ENCODE results near the gene TULP4.
"Not testable (repeated sequence)": the region's sequence is repeated elsewhere in the genome, so short reads cannot be mapped to it uniquely, and the experiment has no call there.

The TULP4 gene

DNA sequence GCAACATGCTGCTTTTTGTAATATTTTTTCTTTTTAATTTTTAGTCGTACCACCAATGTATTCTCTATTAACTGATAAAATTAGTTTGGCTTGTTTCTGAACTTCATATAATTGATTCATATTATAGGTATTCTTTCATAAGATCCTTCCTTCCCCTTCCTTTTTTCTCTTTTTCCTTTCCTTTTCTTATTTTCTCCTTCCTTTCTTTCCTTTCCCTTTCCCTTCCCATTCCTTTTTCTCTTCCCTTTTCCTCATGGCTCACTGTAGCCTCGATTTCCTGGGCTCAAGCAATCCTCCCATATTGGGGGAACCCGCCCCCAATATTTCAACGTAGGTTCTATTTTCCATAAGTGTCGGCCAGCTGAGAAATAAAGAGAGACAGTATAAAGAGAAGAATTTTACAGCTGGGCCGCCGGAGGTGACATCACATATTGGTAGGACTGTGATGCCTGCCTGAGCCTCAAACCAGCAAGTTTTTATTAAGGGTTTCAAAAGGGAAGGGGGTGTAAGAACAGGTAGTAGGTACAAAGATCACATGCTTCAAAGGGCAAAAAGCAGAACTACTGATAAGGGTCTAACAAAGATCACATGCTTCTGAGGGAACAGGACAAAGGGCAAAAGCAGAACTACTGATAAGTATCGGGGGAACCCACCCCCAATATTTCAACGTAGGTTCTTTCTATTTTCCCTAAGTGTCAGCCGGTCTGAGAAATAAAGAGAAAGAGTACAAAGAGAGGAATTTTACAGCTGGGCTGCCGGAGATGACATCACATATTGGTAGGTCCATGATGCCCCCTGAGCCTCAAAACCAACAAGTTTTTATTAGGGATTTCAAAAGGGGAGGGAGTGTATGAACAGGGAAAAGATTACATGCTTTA is 16.1 kb upstream of the TULP4 start:
- not testable (repeated sequence) for DNase-seq

- DNase-seq: not testable (repeated sequence)
Measured at GRCh38 chr6:158296854-158297324, 15.4 kb upstream of the TULP4 start.

GRCh38 chr6:158297657-158298056 is 14.6 kb upstream of the TULP4 start:
- DNase-seq: not testable (repeated sequence)

- peak in 1 of 2 donors; percentile 29 for DNase-seq
Measured at GRCh38 chr6:158300306-158301143, 11.7 kb upstream of the TULP4 start.

- DNase-seq: not testable (repeated sequence)
Measured at GRCh38 chr6:158301561-158301960, 10.7 kb upstream of the TULP4 start.

DNA sequence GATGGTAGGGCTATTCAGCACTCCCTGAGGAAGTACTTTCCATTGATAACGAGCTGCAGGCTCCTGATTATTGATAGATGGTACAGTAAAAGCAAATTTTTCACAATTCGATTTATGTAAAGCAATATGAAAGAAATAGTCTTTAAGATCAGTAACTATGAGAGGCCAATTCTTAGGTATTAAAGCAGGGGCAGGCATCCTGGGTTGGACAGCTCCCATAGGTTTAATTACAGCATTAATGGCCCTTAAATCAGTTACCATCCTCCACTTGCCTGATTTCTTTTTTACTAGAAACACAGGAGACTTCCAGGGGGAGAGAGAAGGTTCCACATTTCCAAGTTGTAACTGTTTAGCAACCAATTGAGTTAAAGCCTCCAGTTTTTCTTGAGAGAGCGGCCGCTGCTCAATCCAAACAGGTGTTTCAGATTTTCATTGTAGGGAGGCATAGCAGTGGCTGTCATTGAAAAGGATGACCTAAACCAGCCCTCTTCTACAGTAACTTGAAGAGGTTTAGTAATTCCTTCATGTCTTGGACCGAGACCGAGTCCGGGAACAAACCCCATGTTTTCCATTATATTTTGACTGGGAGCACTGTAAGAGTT is 10.0 kb upstream of the TULP4 start:
- not testable (repeated sequence) for DNase-seq

- no peak for DNase-seq
Measured at GRCh38 chr6:158303210-158303731, 9.0 kb upstream of the TULP4 start.

GRCh38 chr6:158304254-158304653 is 8.0 kb upstream of the TULP4 start:
- DNase-seq: no peak

- DNase-seq: no peak
Measured at GRCh38 chr6:158309814-158310213, 2.5 kb upstream of the TULP4 start.

- DNase-seq: no peak
Measured at GRCh38 chr6:158311193-158311592, 1.1 kb upstream of the TULP4 start.

GRCh38 chr6:158311626-158312025 is 639 bp upstream of the TULP4 start:
- DNase-seq: no peak

- DNase-seq: no peak
Measured at GRCh38 chr6:158312672-158313397, 570 bp downstream of the TULP4 start.

DNA sequence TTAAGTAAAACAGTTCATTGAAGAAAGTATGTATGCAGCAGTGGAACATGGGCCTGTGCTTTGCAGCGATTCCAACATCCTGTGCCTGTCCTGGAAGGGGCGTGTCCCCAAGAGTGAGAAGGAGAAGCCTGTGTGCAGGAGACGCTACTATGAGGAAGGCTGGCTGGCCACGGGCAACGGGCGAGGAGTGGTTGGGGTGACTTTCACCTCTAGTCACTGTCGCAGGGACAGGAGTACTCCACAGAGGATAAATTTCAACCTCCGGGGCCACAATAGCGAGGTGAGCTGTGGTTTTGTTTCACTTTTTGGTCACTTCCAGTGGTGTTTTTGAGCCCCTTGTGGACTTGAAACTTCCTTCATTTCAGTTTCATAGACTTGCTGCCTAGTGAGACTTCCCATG is 1.7 kb downstream of the TULP4 start:
- DNase-seq: peak; percentile 47 to 50

DNA sequence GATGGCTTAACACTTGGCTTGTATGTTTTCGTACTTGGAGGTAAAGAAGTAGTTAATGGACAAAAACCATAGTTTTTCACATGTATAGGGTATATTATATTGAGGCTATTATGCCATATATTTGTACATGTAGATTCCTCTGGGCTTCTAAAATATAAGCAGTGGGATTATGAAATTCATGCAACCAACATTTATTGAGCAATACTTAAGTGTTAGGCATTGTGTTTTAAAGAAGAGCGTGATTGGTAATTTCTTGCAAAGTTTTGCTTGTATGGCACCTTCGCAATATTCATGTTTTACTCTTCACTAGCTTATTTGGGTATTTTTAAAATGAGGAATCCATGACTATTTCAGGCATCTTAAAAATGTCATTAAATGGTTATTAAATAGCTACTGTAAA is 2.5 kb downstream of the TULP4 start:
- DNase-seq: peak; percentile 39 to 44

GRCh38 chr6:158316022-158316421 is 3.8 kb downstream of the TULP4 start:
- DNase-seq: no peak

GRCh38 chr6:158321960-158322359 is 9.7 kb downstream of the TULP4 start:
- no peak for DNase-seq

- no peak for DNase-seq
Measured at GRCh38 chr6:158322400-158322723, 10.1 kb downstream of the TULP4 start.

DNA sequence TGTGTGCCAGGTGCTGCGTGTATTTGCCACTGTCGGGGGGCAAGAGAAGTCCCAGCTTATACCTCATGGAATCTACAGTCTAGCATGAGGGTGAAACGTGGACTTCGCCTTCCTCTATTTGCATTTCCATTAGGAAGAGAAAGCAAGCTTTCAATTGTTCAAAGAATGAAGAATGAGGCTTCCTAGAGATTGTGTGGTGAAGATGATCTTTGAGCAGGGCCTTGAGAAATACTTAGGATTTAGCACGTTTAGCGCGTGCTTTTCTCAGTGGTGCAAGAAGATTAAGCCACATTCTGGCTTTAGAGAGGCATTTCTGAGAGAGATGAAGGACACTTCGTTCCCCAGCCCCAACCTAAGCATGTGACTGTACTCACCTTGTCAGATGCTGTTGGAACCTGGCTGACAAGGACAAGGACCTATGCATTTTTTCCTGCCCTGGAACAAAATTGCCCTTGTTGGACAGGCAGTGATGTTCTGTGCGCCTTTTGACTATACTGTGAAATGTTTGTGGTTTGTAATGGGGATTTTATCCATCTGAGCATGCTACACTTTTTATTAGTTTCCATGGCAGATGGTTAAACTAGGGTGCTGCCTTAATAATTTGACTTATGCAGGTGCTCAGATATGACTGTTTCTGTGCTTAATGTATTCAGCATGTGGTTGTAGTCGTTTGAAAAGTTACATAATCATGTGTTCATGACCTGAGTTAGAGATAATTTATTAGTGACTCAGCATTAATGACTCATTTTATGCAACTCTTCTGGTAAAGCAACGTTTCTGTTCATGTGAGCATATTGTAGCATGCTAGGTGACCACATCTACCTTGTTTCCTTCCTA is 10.7 kb downstream of the TULP4 start:
- DNase-seq: peak in 1 of 2 donors; percentile 19

- DNase-seq: no peak
Measured at GRCh38 chr6:158323561-158323958, 11.3 kb downstream of the TULP4 start.

- no peak for DNase-seq
Measured at GRCh38 chr6:158324136-158324535, 11.9 kb downstream of the TULP4 start.

- no peak for DNase-seq
Measured at GRCh38 chr6:158327211-158327610, 14.9 kb downstream of the TULP4 start.

DNA sequence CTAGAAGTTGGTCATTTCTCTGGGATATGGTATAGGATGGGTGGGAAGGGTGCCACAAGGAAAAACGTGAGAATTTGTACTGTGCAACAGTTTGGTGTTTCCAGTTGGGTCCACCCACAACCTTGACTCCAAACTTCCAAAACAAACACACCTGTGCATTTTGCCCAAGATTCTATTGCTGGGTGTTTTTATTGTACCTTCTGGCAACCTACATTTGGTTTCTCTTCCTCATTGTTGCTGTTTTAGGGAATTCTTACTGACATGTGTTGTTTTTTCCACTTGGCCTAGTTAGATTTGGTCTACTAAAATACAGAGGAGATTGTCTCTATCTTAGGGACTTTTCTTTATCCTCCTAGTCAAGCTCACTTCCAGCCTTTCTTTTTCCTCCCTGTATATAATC is 16.7 kb downstream of the TULP4 start:
- DNase-seq: no peak

Data from inflammatory macrophage treated with lipopolysaccharide for 1 hour (primary cell).